Body of pancreas (tissue), 4 donors: ENCODE measurements around the gene PRPH.

Experiments used
- CTCF ChIP-seq, 7 experiments: fragments of 450-650 bp in 4 of 7; fragments of 200-600 bp in 3 of 7; sonication (generic) in 3 of 7; IDR thresholded peaks; one replicate each; pipeline ENCODE4 v1.5.1; 2016 to 2019; ENCODE audit warnings: antibody characterized with exemption in 7 of 7
- POLR2A ChIP-seq, 3 donors: fragments of 450-650 bp; IDR thresholded peaks; one replicate each; pipeline ENCODE4 v1.6.1; 2016; ENCODE audit warnings: antibody characterized with exemption in 3 of 3, mild to moderate bottlenecking in 2 of 3

- TF ChIP-seq CTCF (IDR thresholded peaks at IDR 0.05) (no peak), POLR2A (IDR thresholded peaks at IDR 0.05) (no peak)
Measured at GRCh38 chr12:49276304-49277290, 18.4 kb upstream of the PRPH start.
